CD4-positive, alpha-beta T cell treated with Interferon alpha-2 for 1 hour (primary cell): ENCODE data around the gene NPAS3.

Experiments
- DNase-seq, 2 donors: peaks; one replicate each; pipeline ENCODE4 v3.0.0-alpha.2; 2020 to 2022

NPAS3 gene

DNA sequence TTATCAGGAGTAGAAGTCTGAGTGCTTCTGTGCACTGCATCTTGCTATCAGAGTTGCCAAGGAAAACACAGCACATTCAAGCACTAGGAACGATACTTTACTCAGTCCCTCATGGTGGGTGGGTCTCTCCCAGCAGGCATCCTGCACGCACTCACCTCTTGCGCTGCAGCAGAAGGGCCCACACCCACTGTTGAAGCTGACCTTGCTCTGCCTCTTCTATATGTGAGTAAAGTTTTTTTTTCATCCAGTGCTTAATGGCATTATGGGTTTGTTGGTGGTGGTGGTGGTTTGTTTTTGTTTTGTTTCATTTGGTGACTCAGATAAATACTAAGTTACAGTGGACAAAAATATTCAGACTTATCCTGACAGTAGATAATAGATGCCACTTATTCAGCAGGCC is 663.7 kb downstream of the NPAS3 start:
- DNase-seq, result no peak

DNA sequence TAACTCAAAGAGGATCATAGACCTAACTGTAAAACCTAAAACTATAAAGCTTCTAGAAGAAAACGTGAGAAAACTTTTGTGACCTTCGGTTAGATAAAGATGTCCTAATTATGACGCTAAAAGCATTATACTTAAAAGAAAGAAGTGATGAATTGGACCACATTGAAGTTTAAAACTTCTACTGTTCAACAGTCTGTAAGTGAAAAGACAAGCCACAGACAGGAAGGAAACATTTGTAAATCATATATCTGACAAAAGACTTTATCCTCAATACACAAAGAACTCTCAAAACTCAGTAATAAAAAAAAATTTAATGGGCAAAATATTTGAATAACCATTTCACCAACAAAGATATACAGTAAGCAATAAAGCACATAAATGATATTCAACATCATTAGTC is 667.9 kb downstream of the NPAS3 start:
- DNase-seq, result no peak

DNA sequence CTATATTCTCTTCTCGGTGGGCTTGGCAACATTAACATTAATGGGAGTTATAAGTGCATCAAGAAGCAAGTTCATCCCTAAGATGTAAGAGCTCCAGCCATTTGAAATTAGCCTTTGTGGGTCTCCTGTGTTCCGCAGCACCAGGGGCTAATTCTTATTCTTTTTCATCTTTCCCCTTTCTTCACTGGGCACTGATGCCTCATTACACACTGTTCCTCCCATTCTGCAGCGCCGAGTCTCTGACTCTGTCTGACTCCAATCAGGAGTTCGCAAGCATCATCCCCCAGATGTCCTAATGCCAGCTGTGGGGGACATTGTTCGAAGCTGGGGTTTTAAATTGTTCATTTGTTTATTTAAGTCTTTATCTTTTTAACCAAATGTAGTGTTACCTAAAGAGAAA is 670.9 kb downstream of the NPAS3 start:
- no peak for DNase-seq

DNA sequence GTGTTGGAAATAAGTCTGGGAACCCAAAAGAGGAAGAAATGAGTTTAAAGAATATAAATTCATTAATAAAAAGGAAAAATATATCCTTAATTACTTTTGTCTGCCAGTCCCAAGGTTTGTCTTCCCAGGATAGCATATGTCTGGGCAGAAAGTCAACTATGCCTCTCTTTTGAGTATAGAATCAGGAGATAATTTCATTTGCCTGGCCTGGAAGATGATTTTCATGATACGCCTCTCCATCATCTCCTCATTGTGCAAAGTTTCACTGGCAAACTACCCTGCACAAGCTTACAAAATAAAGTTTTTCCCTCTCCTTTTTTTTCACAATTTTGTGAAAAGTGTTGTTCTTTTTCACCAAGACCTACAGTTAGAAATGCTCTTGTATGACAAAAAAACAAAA is 671.4 kb downstream of the NPAS3 start:
- no peak for DNase-seq

- DNase-seq, result no peak
These were observed 672.9 kb downstream of the NPAS3 start for GRCh38 chr14:33611405-33612196.

GRCh38 chr14:33612197-33612505 is 673.5 kb downstream of the NPAS3 start:
- no peak for DNase-seq

GRCh38 chr14:33617154-33617553 is 678.5 kb downstream of the NPAS3 start:
- DNase-seq, result no peak

DNA sequence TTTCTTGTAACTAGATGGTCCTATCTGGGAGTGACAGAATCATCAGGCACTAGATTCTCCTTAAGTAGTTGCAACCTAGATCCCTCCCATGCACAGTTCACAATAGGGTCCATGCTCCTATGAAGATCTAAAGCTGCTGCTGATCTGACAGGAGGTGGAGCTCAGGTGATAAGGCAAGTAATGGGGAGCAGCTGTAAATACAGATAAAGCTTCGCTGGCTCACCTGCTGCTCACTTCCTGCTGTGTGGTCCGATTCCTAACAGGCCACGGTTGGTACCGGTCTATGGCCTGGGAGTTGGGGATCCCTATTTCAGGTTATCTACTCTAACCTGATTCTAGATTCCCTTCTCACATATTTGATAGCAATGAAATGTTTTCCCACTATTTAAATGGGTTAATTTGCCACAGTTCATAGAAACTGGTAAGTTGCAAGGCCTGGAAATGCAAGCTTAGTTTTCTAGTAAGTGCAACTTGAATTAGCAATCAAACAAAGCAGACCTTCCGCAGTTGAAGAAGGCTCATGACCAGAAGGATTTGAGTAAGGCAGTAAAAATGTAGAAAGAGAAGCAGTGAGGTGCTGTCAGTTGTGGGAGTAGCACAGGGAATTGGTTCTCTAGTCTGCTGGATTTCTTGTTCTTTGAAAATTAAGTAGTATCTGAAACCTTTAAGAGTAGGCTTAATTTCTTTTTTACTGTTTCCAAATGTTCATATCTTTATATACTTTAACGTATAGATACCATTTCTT is 679.9 kb downstream of the NPAS3 start:
- no peak for DNase-seq

- no peak for DNase-seq
These were observed 683.8 kb downstream of the NPAS3 start for GRCh38 chr14:33622496-33622895.

GRCh38 chr14:33629792-33630191 is 691.1 kb downstream of the NPAS3 start:
- no peak for DNase-seq

- no peak for DNase-seq
These were observed 692.3 kb downstream of the NPAS3 start for GRCh38 chr14:33631021-33631420.

GRCh38 chr14:33631441-33631840 is 692.8 kb downstream of the NPAS3 start:
- no peak for DNase-seq

GRCh38 chr14:33634631-33635030 is 696.0 kb downstream of the NPAS3 start:
- no peak for DNase-seq

DNA sequence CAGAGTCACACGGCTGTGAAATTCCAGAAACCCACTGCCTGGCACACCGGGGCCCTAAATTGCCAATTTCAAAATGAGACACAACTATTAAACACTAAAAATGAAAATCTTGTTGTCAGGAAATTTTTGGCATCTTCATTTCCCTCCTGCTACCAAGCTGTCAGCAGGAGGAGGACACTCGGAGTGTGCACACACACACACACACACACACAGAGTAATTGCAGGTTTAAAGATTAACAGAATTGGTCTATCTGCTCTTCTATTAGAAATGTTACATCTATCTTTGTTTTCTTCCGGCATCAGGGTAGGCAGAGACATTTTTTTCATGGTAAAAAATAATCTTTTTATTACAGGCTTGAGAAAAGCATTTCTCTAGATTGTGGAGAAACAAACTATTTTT is 698.0 kb downstream of the NPAS3 start:
- no peak for DNase-seq

DNA sequence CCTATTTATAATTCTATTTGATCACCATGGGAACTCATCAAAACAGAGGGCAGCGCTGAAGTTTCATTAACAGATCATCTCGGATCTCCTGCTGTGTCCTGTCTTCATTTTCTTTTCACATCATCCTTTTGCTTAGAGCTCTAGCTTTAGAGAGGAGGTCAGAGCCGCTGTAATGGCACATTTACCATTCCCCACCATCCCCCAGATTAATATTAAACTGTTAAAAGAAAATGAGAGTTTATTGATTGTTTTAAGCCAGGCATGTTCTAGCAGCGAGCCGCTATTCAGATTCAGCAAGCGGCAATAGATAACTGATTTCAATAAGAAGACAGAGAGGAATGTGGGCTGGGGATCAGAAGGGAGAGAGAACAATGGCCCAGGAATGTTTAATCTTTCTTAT is 703.4 kb downstream of the NPAS3 start:
- no peak for DNase-seq

GRCh38 chr14:33642691-33643244 is 704.1 kb downstream of the NPAS3 start:
- no peak for DNase-seq

DNA sequence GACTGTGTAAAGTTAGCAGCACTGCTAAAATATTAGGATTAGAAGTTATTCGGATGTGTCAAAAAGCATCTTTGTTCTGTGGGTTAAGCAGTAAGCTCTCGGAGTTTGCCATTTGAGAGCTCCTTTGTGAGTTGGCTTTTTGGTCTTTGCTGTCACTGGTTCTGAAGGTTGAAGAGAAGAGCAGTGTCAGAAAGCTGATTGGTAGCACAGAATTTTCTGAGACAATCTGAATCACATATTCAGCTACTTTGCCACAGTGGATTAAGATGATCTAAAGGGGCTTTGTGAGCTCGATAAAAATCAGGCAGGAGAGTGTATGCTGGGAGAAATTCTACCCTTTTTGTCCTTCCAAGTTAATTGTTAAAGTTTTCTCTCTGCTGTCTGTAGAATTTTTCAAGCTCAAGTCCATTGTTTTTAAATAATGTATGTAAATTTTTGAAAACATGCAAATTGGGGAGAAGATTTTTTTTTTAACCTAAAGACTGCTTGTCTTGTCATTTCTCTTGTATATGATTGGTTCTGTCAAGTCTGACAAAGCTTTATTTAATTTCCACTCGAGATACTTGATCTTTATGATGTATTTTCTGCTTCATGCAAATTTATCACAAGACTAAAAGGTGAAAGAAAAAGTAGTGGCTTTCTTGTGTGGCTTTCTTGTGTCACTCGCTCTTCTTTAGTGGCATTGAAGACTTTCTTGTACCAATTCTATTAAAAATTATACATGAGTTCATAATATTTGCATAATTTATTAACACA is 704.9 kb downstream of the NPAS3 start:
- DNase-seq, result no peak

DNA sequence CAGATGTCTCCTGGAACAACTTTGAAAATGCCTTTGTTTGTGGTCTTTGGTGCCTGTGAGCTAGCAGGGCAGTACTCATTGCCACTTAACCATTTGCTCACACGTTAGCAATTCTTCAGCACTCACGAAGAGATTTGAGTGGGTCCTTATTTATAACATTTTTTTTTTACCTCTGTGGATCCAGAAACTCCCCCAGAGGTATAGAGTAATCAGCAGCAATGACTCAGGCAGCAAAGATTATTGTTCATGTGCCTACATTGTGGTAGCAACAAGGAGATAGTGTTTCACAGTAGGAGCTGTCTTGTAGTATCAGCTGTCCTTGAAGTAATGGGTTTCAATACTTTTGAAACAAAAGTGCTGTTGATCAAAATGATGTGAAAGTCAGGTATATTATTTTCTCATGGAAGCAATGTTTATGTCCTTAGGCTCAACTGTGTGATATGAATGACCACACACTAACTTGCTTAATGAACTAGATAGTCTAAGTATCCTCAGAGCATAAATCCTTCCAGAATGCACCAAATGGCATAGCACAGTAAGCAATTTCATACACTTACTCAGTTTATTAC is 708.1 kb downstream of the NPAS3 start:
- no peak for DNase-seq

GRCh38 chr14:33647385-33647786 is 708.7 kb downstream of the NPAS3 start:
- no peak for DNase-seq

GRCh38 chr14:33650430-33650829 is 711.8 kb downstream of the NPAS3 start:
- no peak for DNase-seq

GRCh38 chr14:33652566-33653307 is 714.1 kb downstream of the NPAS3 start:
- no peak for DNase-seq

GRCh38 chr14:33653308-33653695 is 714.6 kb downstream of the NPAS3 start:
- DNase-seq, result no peak

- no peak for DNase-seq
These were observed 716.7 kb downstream of the NPAS3 start for GRCh38 chr14:33655421-33655820.
